Posterior cingulate gyrus (tissue), 11 donors: ENCODE data around the gene FYTTD1.
"Not testable (repeated sequence)": the region's sequence is repeated elsewhere in the genome, so short reads cannot be mapped to it uniquely, and the experiment has no call there.

ENCODE experiments used
- DNase-seq, 10 donors: peaks; one replicate each; pipeline versions ENCODE4 v3.0.0 to v3.0.0-alpha.2; 2020 to 2021; ENCODE audit warnings: mixed read lengths in 3 of 10
- intact Hi-C: fragments of 100-400 bp; cut with DNase I; formaldehyde crosslinking; loops from one replicate; pipeline ENCODE4 v1.15.1; 2023

FYTTD1 gene

GRCh38 chr3:197749601-197750395 lies at the start of gene FYTTD1:
Gene FYTTD1 (plus strand): TSS chr3:197749883. CDS start chr3:197749972, 89 bp downstream.
- intact Hi-C loops = loop anchor here (1.0 to 5.0 kb wide), 2 partner anchors 12 to 43 kb away; partner anchors contain the start of gene LRCH3
- peak; percentile 85 to 99 (median 94) for DNase-seq

GRCh38 chr3:197700095-197700494 lies 49.6 kb upstream of the FYTTD1 start:
- DNase-seq = no peak
- intact Hi-C loops = no loop called here

GRCh38 chr3:197701841-197702240 lies 47.8 kb upstream of the FYTTD1 start:
- no peak for DNase-seq
- intact Hi-C loops = no loop called here

GRCh38 chr3:197706658-197707057 lies 43.0 kb upstream of the FYTTD1 start:
- DNase-seq = no peak
- intact Hi-C loops = no loop called here

- DNase-seq = no peak
- intact Hi-C loops = no loop called here
Measured at GRCh38 chr3:197709135-197709534, 40.5 kb upstream of the FYTTD1 start.

- DNase-seq, intact Hi-C loops: not testable (repeated sequence)
Measured at GRCh38 chr3:197710965-197711364, 38.7 kb upstream of the FYTTD1 start.

GRCh38 chr3:197711973-197712707 lies 37.5 kb upstream of the FYTTD1 start:
- peak; percentile 69 to 98 (median 80) for DNase-seq
- intact Hi-C loops = no loop called here

GRCh38 chr3:197713477-197713822 lies 36.2 kb upstream of the FYTTD1 start:
- DNase-seq = no peak
- intact Hi-C loops = no loop called here

GRCh38 chr3:197714251-197714650 lies 35.4 kb upstream of the FYTTD1 start:
- intact Hi-C loops = no loop called here
- DNase-seq = no peak

GRCh38 chr3:197718891-197719290 lies 30.8 kb upstream of the FYTTD1 start:
- intact Hi-C loops = no loop called here

GRCh38 chr3:197720694-197721093 lies 29.0 kb upstream of the FYTTD1 start:
- DNase-seq = no peak
- intact Hi-C loops = no loop called here

More at GRCh38 chr3:197718891-197719290, 30.8 kb upstream of the FYTTD1 start:
- DNase-seq = no peak

GRCh38 chr3:197722734-197723133 lies 26.9 kb upstream of the FYTTD1 start:
- intact Hi-C loops = no loop called here
- no peak for DNase-seq

GRCh38 chr3:197727878-197728277 lies 21.8 kb upstream of the FYTTD1 start:
- not testable (repeated sequence) for DNase-seq

GRCh38 chr3:197728487-197728886 lies 21.2 kb upstream of the FYTTD1 start:
- DNase-seq = no peak
- intact Hi-C loops = no loop called here

More at GRCh38 chr3:197727878-197728277, 21.8 kb upstream of the FYTTD1 start:
- intact Hi-C loops = not testable (repeated sequence)

- no peak for DNase-seq
- intact Hi-C loops = no loop called here
Measured at GRCh38 chr3:197730200-197730599, 19.5 kb upstream of the FYTTD1 start.

- intact Hi-C loops, DNase-seq: not testable (repeated sequence)
Measured at GRCh38 chr3:197730770-197731169, 18.9 kb upstream of the FYTTD1 start.

GRCh38 chr3:197731483-197731882 lies 18.2 kb upstream of the FYTTD1 start:
- peak in 1 of 10 donors; percentile 43 for DNase-seq
- intact Hi-C loops = not testable (repeated sequence)

GRCh38 chr3:197733042-197733441 lies 16.6 kb upstream of the FYTTD1 start:
- intact Hi-C loops = no loop called here
- DNase-seq = no peak

GRCh38 chr3:197734667-197735318 lies 14.9 kb upstream of the FYTTD1 start:
- DNase-seq = no peak
- intact Hi-C loops = no loop called here

- DNase-seq = peak in 2 of 10 donors; percentile 9 to 84
- intact Hi-C loops = no loop called here
Measured at GRCh38 chr3:197736010-197736490, 13.6 kb upstream of the FYTTD1 start.
